Brain microvascular endothelial cell (primary cell): Measurements from ENCODE around the gene PCCB.
"Not testable (repeated sequence)": the region's sequence is repeated elsewhere in the genome, so short reads cannot be mapped to it uniquely, and the experiment has no call there.

Experiments
- DNase-seq: peaks from one replicate; pipeline ENCODE4 v3.0.0-alpha.2; 2020
- H3K27ac ChIP-seq: fragments of 250-450 bp; sonication (Bioruptor Pico); 2 replicates; pipeline ENCODE4 v1.5.1; 2020; ENCODE audit warnings: mild to moderate bottlenecking, moderate library complexity
- H3K27me3 ChIP-seq: fragments of 250-450 bp; sonication (Bioruptor Pico); replicated peaks from 2 replicates; pipeline ENCODE4 v1.5.1; 2020; ENCODE audit warnings: mild to moderate bottlenecking
- H3K36me3 ChIP-seq: fragments of 250-450 bp; sonication (Bioruptor Pico); replicated peaks from 2 replicates; pipeline ENCODE4 v1.5.1; 2020; ENCODE audit warnings: mild to moderate bottlenecking
- H3K4me3 ChIP-seq: 2 replicates; pipeline ENCODE4 v1.5.1; 2011; ENCODE audit warnings: low read depth, mild to moderate bottlenecking, control low read depth, low read length, moderate library complexity
- in situ Hi-C: cut with HindIII; loops from 2 replicates; pipeline ENCODE4 v1.10.0; 2017; ENCODE audit warnings: low sequenced_read_pairs, low pct_ligation_motif_present
- TF ChIP-seq, protein P1 (sequence below): IDR thresholded peaks from 2 replicates; pipeline ENCODE4 v1.5.1; 2011; ENCODE audit warnings: low read depth, mild to moderate bottlenecking, moderate library complexity, low read length, control low read depth, inconsistent platforms; ENCODE audit errors: missing control alignments

The PCCB gene

DNA sequence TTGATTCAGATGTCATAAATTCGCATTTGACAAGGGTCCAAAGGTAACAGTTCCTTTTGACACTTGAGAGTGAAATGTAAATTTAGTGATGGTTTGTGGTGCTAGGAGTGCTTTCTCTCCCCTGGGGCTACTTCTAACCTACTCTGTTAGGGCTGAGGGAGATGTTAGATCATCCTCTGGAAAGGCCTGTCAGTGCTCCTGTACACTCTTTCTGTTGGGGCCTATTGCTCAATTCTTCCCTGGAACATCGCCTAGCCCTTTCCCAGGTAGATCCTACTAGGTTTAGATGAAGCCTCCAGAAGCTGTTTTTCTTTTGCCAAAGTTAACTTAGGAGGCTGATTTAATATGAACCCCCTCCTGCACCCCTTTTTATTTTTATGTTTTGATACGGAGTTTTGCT lies 1.4 kb downstream of the PCCB start:
- no peak overlapping the region for H3K4me3 ChIP-seq
- in situ Hi-C loops: no loop called here
- TF ChIP-seq, protein P1, sequence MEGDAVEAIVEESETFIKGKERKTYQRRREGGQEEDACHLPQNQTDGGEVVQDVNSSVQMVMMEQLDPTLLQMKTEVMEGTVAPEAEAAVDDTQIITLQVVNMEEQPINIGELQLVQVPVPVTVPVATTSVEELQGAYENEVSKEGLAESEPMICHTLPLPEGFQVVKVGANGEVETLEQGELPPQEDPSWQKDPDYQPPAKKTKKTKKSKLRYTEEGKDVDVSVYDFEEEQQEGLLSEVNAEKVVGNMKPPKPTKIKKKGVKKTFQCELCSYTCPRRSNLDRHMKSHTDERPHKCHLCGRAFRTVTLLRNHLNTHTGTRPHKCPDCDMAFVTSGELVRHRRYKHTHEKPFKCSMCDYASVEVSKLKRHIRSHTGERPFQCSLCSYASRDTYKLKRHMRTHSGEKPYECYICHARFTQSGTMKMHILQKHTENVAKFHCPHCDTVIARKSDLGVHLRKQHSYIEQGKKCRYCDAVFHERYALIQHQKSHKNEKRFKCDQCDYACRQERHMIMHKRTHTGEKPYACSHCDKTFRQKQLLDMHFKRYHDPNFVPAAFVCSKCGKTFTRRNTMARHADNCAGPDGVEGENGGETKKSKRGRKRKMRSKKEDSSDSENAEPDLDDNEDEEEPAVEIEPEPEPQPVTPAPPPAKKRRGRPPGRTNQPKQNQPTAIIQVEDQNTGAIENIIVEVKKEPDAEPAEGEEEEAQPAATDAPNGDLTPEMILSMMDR: no peak
- DNase-seq: no peak
- H3K27ac ChIP-seq: no peak overlapping the region
- no peaks in the 10 kb centered on the region for H3K36me3 ChIP-seq
- H3K27me3 ChIP-seq: no peaks in the 10 kb centered on the region

- in situ Hi-C loops: no loop called here
Observed at GRCh38 chr3:136255672-136256406, 5.7 kb downstream of the PCCB start.

DNA sequence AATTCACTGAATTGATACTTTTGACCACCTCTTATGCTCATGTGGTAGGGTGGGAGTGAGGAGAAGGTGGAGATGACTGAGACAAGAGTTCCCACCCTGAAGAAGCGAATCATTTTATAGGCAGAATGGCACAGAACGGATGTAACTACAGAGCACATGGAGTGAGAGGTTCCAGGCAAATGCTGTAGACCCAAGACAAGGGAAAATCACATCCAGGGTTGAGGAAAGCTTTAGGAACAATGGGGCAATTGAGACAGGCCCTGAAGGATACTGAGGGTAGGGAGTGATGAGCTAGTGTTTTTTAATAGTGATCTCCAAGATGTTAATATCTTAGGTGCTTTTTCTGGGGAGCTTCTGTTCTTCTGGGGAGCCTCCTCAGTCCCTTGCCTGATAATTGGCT lies 8.1 kb downstream of the PCCB start:
- no peak overlapping the region for H3K4me3 ChIP-seq
- H3K36me3 ChIP-seq: no peaks in the 10 kb centered on the region
- H3K27me3 ChIP-seq: no peaks in the 10 kb centered on the region
- TF ChIP-seq, protein P1: no peak
- DNase-seq: no peak
- no peak overlapping the region for H3K27ac ChIP-seq
- in situ Hi-C loops: no loop called here

More at GRCh38 chr3:136255672-136256406, 5.7 kb downstream of the PCCB start:
- Histone ChIP-seq H3K4me3 (no peak overlapping the region), H3K27ac (no peak overlapping the region), H3K27me3 (no peaks in the 10 kb centered on the region), H3K36me3 (no peaks in the 10 kb centered on the region)
- TF ChIP-seq, protein P1: no peak
- DNase-seq: no peak

DNA sequence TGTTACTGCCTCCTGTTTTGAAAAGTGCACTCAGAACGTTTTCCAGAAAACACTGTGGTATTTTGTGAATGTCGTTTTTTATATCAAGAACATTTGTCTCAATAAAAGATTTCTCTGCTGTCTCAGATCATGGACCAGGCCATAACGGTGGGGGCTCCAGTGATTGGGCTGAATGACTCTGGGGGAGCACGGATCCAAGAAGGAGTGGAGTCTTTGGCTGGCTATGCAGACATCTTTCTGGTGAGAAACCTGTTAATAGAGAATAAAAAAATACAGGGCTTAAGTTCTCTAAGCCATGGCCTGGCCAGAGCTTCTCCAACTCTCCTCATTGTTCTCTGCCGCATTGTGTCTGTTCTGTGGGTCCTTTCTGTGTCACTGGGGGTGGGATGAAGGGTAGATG lies 11.7 kb downstream of the PCCB start:
- Histone ChIP-seq H3K27me3 (no peaks in the 10 kb centered on the region), H3K4me3 (no peak overlapping the region), H3K27ac (no peak overlapping the region), H3K36me3 (no peaks in the 10 kb centered on the region)
- no peak for DNase-seq
- TF ChIP-seq, protein P1: no peak
- in situ Hi-C loops: no loop called here

- Histone ChIP-seq H3K27me3 (no peaks in the 10 kb centered on the region), H3K27ac (no peak overlapping the region), H3K36me3 (no peaks in the 10 kb centered on the region), H3K4me3 (no peak overlapping the region)
- no peak for DNase-seq
- in situ Hi-C loops: no loop called here
- TF ChIP-seq, protein P1: no peak
Observed at GRCh38 chr3:136262559-136262958, 12.4 kb downstream of the PCCB start.

- in situ Hi-C loops: no loop called here
- no peak for DNase-seq
- Histone ChIP-seq H3K27ac (no peak overlapping the region), H3K36me3 (no peaks in the 10 kb centered on the region), H3K4me3 (no peak overlapping the region), H3K27me3 (no peaks in the 10 kb centered on the region)
- TF ChIP-seq, protein P1: no peak
Observed at GRCh38 chr3:136263251-136263650, 13.1 kb downstream of the PCCB start.

GRCh38 chr3:136266468-136267125 lies 16.5 kb downstream of the PCCB start:
- H3K36me3 ChIP-seq, DNase-seq, in situ Hi-C loops, H3K27me3 ChIP-seq, H3K27ac ChIP-seq, H3K4me3 ChIP-seq: not testable (repeated sequence)
